ENCODE data around the gene SLC15A5. TPM values are rescaled to one million over a fixed set of nuclear protein-coding genes. Genes with fewer than 3 reads are reported as not detected.

SLC15A5 gene
- total RNA-seq, 1 donor from 2014 or later: not detected

DNA sequence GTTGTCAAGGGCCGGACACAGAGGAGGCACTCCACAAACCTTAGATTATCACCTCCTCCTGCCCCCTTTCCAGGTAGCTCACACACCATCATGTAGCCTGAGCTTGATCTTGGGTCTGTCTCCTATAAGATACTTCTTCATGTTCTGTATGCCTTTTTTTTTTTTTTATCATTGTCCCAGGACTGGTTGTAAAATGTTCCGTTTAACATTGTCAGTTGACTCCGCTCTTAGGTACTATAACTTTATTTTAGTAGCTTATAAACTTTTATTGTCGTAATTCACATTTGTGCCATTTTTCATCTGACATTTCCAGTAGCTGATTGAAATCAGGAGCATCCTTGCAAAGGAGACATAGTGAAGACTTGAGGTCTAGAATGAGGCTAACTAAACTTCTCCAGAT lies 79.9 kb downstream of the SLC15A5 start:
- no peak overlapping the region for H3K4me3 Mint-ChIP-seq
- H3K9me3 ChIP-seq (ENCODE audit: low read depth): no peaks in the 10 kb centered on the region
- H4K20me1 ChIP-seq (ENCODE audit: low read depth): no peaks in the 10 kb centered on the region
- H3K4me3 ChIP-seq: no peak overlapping the region
- H3K27me3 Mint-ChIP-seq (ENCODE audit: insufficient read depth, low read depth): no peaks in the 10 kb centered on the region
- no peaks in the 10 kb centered on the region for H3F3A ChIP-seq (ENCODE audit: low read depth)
- no peak for DNase-seq (ENCODE audit: low spot score)
- no peak overlapping the region for H3K27ac ChIP-seq
- TF ChIP-seq EZH2 (IDR thresholded peaks at IDR 0.05) (no peak), EZH2phosphoT487 (IDR thresholded peaks at IDR 0.05) (no peak)
- TF ChIP-seq, protein P1, sequence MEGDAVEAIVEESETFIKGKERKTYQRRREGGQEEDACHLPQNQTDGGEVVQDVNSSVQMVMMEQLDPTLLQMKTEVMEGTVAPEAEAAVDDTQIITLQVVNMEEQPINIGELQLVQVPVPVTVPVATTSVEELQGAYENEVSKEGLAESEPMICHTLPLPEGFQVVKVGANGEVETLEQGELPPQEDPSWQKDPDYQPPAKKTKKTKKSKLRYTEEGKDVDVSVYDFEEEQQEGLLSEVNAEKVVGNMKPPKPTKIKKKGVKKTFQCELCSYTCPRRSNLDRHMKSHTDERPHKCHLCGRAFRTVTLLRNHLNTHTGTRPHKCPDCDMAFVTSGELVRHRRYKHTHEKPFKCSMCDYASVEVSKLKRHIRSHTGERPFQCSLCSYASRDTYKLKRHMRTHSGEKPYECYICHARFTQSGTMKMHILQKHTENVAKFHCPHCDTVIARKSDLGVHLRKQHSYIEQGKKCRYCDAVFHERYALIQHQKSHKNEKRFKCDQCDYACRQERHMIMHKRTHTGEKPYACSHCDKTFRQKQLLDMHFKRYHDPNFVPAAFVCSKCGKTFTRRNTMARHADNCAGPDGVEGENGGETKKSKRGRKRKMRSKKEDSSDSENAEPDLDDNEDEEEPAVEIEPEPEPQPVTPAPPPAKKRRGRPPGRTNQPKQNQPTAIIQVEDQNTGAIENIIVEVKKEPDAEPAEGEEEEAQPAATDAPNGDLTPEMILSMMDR (IDR thresholded peaks at IDR 0.05): no peak
- H2AFZ ChIP-seq (replicated peaks): no peak overlapping the region
- H3K4me2 ChIP-seq: no peak overlapping the region
- H3K36me3 Mint-ChIP-seq: no peaks in the 10 kb centered on the region
- H3K27me3 ChIP-seq: no peaks in the 10 kb centered on the region
- H3K36me3 ChIP-seq: no peaks in the 10 kb centered on the region
- peaks cover 10% of the 10 kb centered on the region for H3K4me1 Mint-ChIP-seq
- H3K4me1 ChIP-seq: peaks cover 7% of the 10 kb centered on the region
- no peak overlapping the region for H3K9ac ChIP-seq
- H3K27ac Mint-ChIP-seq: no peak overlapping the region
- peaks cover 16% of the 10 kb centered on the region for H3K9me3 Mint-ChIP-seq
- H3K79me2 ChIP-seq (ENCODE audit: low read depth): no peaks in the 10 kb centered on the region

DNA sequence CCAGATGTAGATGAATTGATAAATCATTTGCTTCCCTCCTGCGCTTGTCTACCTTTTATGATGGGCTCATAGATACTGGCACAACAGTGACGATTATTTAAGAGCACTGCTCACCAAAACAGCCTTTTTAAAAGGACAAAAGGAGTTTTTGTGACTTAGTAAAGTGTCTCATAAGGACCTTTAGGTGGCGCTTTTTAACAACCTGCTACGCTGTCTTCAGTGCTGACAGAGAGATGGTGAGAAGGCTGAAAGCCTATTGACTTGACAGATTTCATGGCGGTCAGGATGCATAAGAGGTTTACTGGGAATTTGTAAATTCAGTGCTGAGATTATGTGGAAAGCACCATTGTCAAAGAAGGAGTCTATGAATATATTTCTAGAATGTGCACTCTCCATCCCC lies 87.6 kb downstream of the SLC15A5 start:
- H3K36me3 ChIP-seq: no peaks in the 10 kb centered on the region
- TF ChIP-seq EZH2phosphoT487 (IDR thresholded peaks at IDR 0.05): no peak
- TF ChIP-seq, protein P1 (IDR thresholded peaks at IDR 0.05): peak; percentile 59
- Mint-ChIP-seq H3K9me3 (no peaks in the 10 kb centered on the region), H3K27ac (no peak overlapping the region), H3K27me3 (ENCODE audit: insufficient read depth, low read depth) (no peaks in the 10 kb centered on the region), H3K4me3 (no peak overlapping the region), H3K4me1 (no peaks in the 10 kb centered on the region), H3K36me3 (no peaks in the 10 kb centered on the region)
- no peaks in the 10 kb centered on the region for H3K4me1 ChIP-seq
- no peak overlapping the region for H3K4me2 ChIP-seq
- H3K9ac ChIP-seq: no peak overlapping the region
- no peak overlapping the region for H3K4me3 ChIP-seq
- H2AFZ ChIP-seq (replicated peaks): peak overlapping the region; percentile 73
- peak; percentile 73 for DNase-seq (ENCODE audit: low spot score)
- H3K27ac ChIP-seq: no peak overlapping the region
- no peaks in the 10 kb centered on the region for H3F3A ChIP-seq (ENCODE audit: low read depth)
- H3K79me2 ChIP-seq (ENCODE audit: low read depth): no peaks in the 10 kb centered on the region
- H3K27me3 ChIP-seq: no peaks in the 10 kb centered on the region
- no peaks in the 10 kb centered on the region for H4K20me1 ChIP-seq (ENCODE audit: low read depth)
- H3K9me3 ChIP-seq (ENCODE audit: low read depth): no peaks in the 10 kb centered on the region

- Histone ChIP-seq H2AFZ (replicated peaks) (peak overlapping the region; percentile 58), H3K36me3 (no peaks in the 10 kb centered on the region), H4K20me1 (ENCODE audit: low read depth) (no peaks in the 10 kb centered on the region), H3K9me3 (ENCODE audit: low read depth) (no peaks in the 10 kb centered on the region), H3K4me3 (no peak overlapping the region), H3K27me3 (no peaks in the 10 kb centered on the region), H3K79me2 (ENCODE audit: low read depth) (no peaks in the 10 kb centered on the region), H3K4me1 (no peaks in the 10 kb centered on the region), H3K4me2 (no peak overlapping the region), H3F3A (ENCODE audit: low read depth) (no peaks in the 10 kb centered on the region), H3K27ac (no peak overlapping the region), H3K9ac (no peak overlapping the region)
- no peaks in the 10 kb centered on the region for H3K4me1 Mint-ChIP-seq
- TF ChIP-seq EZH2 (IDR thresholded peaks at IDR 0.05) (no peak), EZH2phosphoT487 (IDR thresholded peaks at IDR 0.05) (no peak)
- TF ChIP-seq, protein P1 (IDR thresholded peaks at IDR 0.05): no peak
- no peaks in the 10 kb centered on the region for H3K36me3 Mint-ChIP-seq
- no peak overlapping the region for H3K4me3 Mint-ChIP-seq
- no peak for DNase-seq (ENCODE audit: low spot score)
- H3K9me3 Mint-ChIP-seq: no peaks in the 10 kb centered on the region
- H3K27me3 Mint-ChIP-seq (ENCODE audit: insufficient read depth, low read depth): no peaks in the 10 kb centered on the region
- H3K27ac Mint-ChIP-seq: no peak overlapping the region
Measured at GRCh38 chr12:16187660-16188059, 89.8 kb downstream of the SLC15A5 start.

Measured in neural progenitor cell (in vitro differentiated cells).